Mesendoderm (in vitro differentiated cells): ENCODE measurements around the gene GRIN1.

Experiments used
- DNase-seq: peaks from one replicate; pipeline ENCODE4 v3.0.0; 2013
- H2AK5ac ChIP-seq: 2 replicates; pipeline ENCODE4 v1.6.1; 2013; ENCODE audit warnings: low read length, inconsistent platforms
- H2BK120ac ChIP-seq: 2 replicates; pipeline ENCODE4 v1.6.1; 2013; ENCODE audit warnings: low read depth, mild to moderate bottlenecking, low read length, moderate library complexity, mixed read lengths
- H2BK15ac ChIP-seq: replicated peaks from 2 replicates; pipeline ENCODE4 v1.6.1; 2013; ENCODE audit warnings: low read depth, mild to moderate bottlenecking, moderate library complexity
- H2BK5ac ChIP-seq: 2 replicates; pipeline ENCODE4 v1.6.1; 2013; ENCODE audit warnings: low read length, inconsistent platforms
- H3K18ac ChIP-seq: 2 replicates; pipeline ENCODE4 v1.6.1; 2013; ENCODE audit warnings: mild to moderate bottlenecking, low read length, mixed read lengths
- H3K23ac ChIP-seq: one replicate; pipeline ENCODE4 v1.6.1; 2013; ENCODE audit warnings: low read length
- H3K27ac ChIP-seq: 2 replicates; pipeline ENCODE4 v1.5.1; 2013; ENCODE audit warnings: low read depth, mild to moderate bottlenecking, inconsistent platforms, low read length, moderate library complexity
- H3K27me3 ChIP-seq: 2 replicates; pipeline ENCODE4 v1.6.1; 2013; ENCODE audit warnings: low read length, control low read depth, mild to moderate bottlenecking, inconsistent platforms; ENCODE audit not compliant: insufficient read depth, poor library complexity
- H3K36me3 ChIP-seq: 2 replicates; pipeline ENCODE4 v1.6.1; 2013; ENCODE audit warnings: low read length, inconsistent platforms; ENCODE audit not compliant: control insufficient read depth, insufficient read depth
- H3K4ac ChIP-seq: one replicate; pipeline ENCODE4 v1.6.1; 2013; ENCODE audit warnings: low read depth, mild to moderate bottlenecking, low read length, moderate library complexity
- H3K4me1 ChIP-seq: 2 replicates; pipeline ENCODE4 v1.6.1; 2013; ENCODE audit warnings: low read depth, low read length, inconsistent platforms; ENCODE audit not compliant: control insufficient read depth
- H3K4me2 ChIP-seq: 2 replicates; pipeline ENCODE4 v1.6.1; 2013; ENCODE audit warnings: low read length
- H3K4me3 ChIP-seq: 2 replicates; pipeline ENCODE4 v1.5.1; 2013; ENCODE audit warnings: mild to moderate bottlenecking, low read length
- H3K56ac ChIP-seq: one replicate; pipeline ENCODE4 v1.6.1; 2013; ENCODE audit warnings: low read length
- H3K79me1 ChIP-seq: 2 replicates; pipeline ENCODE4 v1.6.1; 2013; ENCODE audit warnings: low read length, inconsistent platforms
- H3K79me2 ChIP-seq: 2 replicates; pipeline ENCODE4 v1.6.1; 2013; ENCODE audit warnings: mild to moderate bottlenecking, low read length; ENCODE audit not compliant: control insufficient read depth, insufficient read depth
- H3K9ac ChIP-seq: 2 replicates; pipeline ENCODE4 v1.6.1; 2013; ENCODE audit warnings: low read length, inconsistent platforms
- H4K5ac ChIP-seq: one replicate; pipeline ENCODE4 v1.6.1; 2013; ENCODE audit warnings: low read length
- H4K8ac ChIP-seq: one replicate; pipeline ENCODE4 v1.6.1; 2013; ENCODE audit warnings: low read depth, mild to moderate bottlenecking, control low read depth, low read length, moderate library complexity
- WGBS: extraction: QIAGEN DNeasy Blood & Tissue Kit; methylation state at CpG from one replicate; pipeline ENCODE4 v1.1.7; 2013; ENCODE audit warnings: low lambda C conversion rate, missing lambda C conversion rate; ENCODE audit not compliant: insufficient coverage; ENCODE audit errors: extremely low coverage; 5-methylcytosine and 5-hydroxymethylcytosine counted together

GRIN1 gene

DNA sequence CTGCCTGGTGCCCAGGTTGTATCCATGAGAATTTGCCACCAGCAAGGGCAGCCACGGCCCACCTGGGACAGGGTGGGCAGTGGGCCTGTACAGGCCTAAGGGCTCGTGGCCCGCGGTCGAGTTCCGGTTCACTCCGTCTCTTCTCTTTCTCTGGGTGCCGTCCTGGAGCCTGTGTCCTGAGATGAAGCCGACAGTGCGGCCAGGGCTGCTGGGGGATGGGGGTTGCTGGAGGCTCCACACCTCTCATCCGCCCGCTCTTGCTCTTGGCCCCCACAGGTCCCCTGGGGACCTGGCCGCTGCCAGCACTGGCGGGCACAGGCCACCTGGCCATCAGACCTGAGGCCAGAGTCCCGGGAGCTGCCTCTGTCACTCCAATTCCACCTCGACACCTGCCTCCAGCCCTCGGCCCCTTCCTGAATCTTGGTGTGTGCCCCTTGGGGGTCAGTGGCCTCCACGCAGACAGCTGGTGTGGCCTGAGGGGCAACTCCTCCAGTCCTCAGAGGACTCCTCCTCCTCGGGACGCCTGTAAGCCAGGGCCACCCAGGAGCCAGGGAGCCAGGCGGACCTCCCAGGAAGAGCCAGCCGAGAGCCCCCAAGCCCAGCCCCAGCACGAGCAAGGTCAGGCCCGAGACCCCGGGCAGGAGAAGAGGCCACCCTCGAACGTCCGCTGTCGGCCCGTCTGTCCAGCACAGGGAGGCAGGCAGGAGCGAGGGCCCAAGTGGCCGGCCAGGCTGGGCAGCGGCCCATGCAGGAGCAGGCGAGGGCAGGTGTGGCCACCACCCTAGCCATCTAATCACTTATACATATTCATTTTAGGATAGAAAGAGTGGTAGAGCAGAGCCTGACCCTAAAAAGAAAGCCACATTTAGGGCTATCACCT lies 25.7 kb downstream of the GRIN1 start:
- Histone ChIP-seq H2BK5ac (no peak overlapping the region), H3K56ac (no peak overlapping the region), H2BK15ac (no peak overlapping the region), H2AK5ac (no peak overlapping the region), H3K79me2 (no peaks in the 10 kb centered on the region), H4K8ac (no peak overlapping the region), H3K18ac (no peak overlapping the region), H4K5ac (no peak overlapping the region), H3K36me3 (no peaks in the 10 kb centered on the region), H3K4ac (no peak overlapping the region), H3K23ac (no peak overlapping the region), H3K27ac (no peak overlapping the region), H2BK120ac (no peak overlapping the region), H3K27me3 (peaks cover 34% of the 10 kb centered on the region), H3K79me1 (no peaks in the 10 kb centered on the region), H3K4me1 (no peaks in the 10 kb centered on the region), H3K4me2 (no peak overlapping the region), H3K9ac (no peak overlapping the region), H3K4me3 (no peak overlapping the region)
- no CpG with 5 or more reads among the region's 34 CpGs for WGBS
- no peak for DNase-seq

DNA sequence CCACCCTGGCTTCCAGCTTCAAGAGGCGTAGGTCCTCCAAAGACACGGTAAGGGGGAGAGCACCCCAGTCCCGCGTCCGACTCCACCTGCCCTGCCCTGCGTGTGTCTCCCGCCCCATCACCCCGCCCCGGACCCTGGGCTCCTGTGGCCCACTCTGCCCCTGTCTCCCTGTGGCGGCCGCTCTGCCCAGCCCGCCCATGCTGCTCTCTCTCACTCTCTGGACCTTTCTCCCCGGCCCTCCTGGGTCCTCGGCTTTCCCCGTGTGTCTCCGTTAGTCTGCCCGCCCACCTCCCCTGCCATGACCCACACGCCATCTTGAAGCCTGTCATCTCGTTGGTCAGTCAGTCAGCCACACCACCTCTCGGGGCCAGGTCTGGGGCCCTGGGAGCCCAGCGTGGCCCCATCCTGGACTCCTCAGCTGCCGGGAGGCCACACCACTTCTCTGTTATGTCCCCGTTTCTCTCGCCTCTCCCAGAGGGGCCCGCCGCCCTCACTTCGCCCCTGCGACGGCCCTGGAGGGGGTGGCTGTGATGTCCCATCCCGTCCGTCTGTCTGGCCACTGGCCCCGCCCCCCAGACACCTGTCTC lies 26.4 kb downstream of the GRIN1 start:
- no peak overlapping the region for H3K18ac ChIP-seq
- no peak overlapping the region for H4K5ac ChIP-seq
- no peak overlapping the region for H3K4me2 ChIP-seq
- H3K27me3 ChIP-seq, result peaks cover 39% of the 10 kb centered on the region
- no peak overlapping the region for H2BK5ac ChIP-seq
- H3K36me3 ChIP-seq, result no peaks in the 10 kb centered on the region
- H3K56ac ChIP-seq, result no peak overlapping the region
- no peak overlapping the region for H3K4ac ChIP-seq
- H2BK120ac ChIP-seq, result no peak overlapping the region
- no peak for DNase-seq
- H3K4me3 ChIP-seq, result no peak overlapping the region
- WGBS, result no CpG with 5 or more reads among the region's 32 CpGs
- H3K79me1 ChIP-seq, result no peaks in the 10 kb centered on the region
- H2AK5ac ChIP-seq, result no peak overlapping the region
- no peak overlapping the region for H3K23ac ChIP-seq
- H2BK15ac ChIP-seq, result no peak overlapping the region
- H3K4me1 ChIP-seq, result no peaks in the 10 kb centered on the region
- no peak overlapping the region for H4K8ac ChIP-seq
- no peak overlapping the region for H3K27ac ChIP-seq
- H3K79me2 ChIP-seq, result no peaks in the 10 kb centered on the region
- no peak overlapping the region for H3K9ac ChIP-seq

DNA sequence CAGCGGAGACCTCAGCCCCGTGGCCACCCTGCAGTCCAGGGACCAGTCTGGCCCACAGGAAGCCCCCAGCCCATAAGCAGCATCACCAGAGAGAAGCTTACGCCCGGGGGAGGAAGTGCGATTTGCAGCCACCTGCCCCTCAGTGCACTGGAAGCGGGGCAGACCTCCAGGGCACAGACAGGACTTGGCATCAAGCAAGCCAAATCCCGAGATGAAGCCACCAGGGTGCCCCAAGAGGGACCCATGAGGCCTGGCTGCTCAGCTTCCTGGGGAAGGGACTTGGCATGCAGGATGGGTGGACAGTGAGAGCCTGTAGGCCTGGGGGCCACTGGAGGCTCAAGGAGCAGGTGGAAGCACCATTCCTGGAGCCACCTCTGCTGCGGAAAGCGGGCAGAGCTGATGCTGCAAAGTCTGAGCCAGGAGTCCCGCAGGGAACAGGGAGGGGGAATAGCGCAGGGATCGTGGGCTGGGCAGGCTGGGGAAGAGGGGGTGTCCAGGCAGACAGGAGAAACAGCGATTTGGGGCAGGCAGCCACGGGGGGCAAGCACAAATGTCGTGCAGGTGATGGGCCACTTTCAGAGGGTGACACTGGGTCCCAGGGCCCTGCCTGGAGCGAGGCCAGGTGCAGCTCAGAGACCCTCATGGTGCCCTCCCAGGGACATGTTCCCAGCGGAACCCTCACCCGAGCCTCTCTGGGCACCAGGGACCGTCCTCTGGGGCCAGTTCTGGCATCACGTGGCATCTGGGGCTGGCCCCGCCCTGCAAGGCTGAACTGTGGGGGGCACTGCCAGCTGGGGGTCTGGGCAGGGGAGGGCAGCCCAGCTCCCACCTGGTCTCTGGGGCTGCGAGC lies 27.7 kb downstream of the GRIN1 start:
- Histone ChIP-seq H3K56ac (no peak overlapping the region), H3K18ac (no peak overlapping the region), H3K4me3 (no peak overlapping the region), H3K23ac (no peak overlapping the region), H4K8ac (no peak overlapping the region), H3K79me2 (no peaks in the 10 kb centered on the region), H3K4me2 (no peak overlapping the region), H2BK15ac (no peak overlapping the region), H3K9ac (no peak overlapping the region), H3K4ac (no peak overlapping the region), H3K27me3 (peaks cover 40% of the 10 kb centered on the region), H3K79me1 (no peaks in the 10 kb centered on the region), H3K27ac (no peak overlapping the region), H2BK5ac (no peak overlapping the region), H2AK5ac (no peak overlapping the region), H3K4me1 (no peaks in the 10 kb centered on the region), H4K5ac (no peak overlapping the region), H2BK120ac (no peak overlapping the region), H3K36me3 (no peaks in the 10 kb centered on the region)
- no peak for DNase-seq
- no CpG with 5 or more reads among the region's 22 CpGs for WGBS

DNA sequence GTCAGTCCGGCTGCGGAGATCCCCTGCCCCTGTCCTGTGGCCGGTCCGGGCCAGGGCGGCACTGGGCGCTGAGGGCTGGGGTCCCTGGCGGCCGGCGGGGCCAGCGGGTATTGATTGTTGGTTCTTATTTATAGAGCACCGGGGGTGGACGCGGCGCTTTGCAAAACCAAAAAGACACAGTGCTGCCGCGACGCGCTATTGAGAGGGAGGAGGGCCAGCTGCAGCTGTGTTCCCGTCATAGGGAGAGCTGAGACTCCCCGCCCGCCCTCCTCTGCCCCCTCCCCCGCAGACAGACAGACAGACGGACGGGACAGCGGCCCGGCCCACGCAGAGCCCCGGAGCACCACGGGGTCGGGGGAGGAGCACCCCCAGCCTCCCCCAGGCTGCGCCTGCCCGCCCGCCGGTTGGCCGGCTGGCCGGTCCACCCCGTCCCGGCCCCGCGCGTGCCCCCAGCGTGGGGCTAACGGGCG lies 28.4 kb downstream of the GRIN1 start:
- Histone ChIP-seq H3K9ac (no peak overlapping the region), H3K4me2 (no peak overlapping the region), H3K18ac (no peak overlapping the region), H3K56ac (no peak overlapping the region), H3K4ac (no peak overlapping the region), H2BK15ac (no peak overlapping the region), H3K27ac (no peak overlapping the region), H3K79me1 (no peaks in the 10 kb centered on the region), H2BK5ac (no peak overlapping the region), H4K5ac (no peak overlapping the region), H3K23ac (no peak overlapping the region), H3K79me2 (no peaks in the 10 kb centered on the region), H4K8ac (no peak overlapping the region), H2AK5ac (no peak overlapping the region), H2BK120ac (no peak overlapping the region), H3K36me3 (no peaks in the 10 kb centered on the region), H3K4me1 (no peaks in the 10 kb centered on the region), H3K4me3 (no peak overlapping the region), H3K27me3 (peaks cover 37% of the 10 kb centered on the region)
- DNase-seq, result no peak
- WGBS, result no CpG with 5 or more reads among the region's 44 CpGs

DNA sequence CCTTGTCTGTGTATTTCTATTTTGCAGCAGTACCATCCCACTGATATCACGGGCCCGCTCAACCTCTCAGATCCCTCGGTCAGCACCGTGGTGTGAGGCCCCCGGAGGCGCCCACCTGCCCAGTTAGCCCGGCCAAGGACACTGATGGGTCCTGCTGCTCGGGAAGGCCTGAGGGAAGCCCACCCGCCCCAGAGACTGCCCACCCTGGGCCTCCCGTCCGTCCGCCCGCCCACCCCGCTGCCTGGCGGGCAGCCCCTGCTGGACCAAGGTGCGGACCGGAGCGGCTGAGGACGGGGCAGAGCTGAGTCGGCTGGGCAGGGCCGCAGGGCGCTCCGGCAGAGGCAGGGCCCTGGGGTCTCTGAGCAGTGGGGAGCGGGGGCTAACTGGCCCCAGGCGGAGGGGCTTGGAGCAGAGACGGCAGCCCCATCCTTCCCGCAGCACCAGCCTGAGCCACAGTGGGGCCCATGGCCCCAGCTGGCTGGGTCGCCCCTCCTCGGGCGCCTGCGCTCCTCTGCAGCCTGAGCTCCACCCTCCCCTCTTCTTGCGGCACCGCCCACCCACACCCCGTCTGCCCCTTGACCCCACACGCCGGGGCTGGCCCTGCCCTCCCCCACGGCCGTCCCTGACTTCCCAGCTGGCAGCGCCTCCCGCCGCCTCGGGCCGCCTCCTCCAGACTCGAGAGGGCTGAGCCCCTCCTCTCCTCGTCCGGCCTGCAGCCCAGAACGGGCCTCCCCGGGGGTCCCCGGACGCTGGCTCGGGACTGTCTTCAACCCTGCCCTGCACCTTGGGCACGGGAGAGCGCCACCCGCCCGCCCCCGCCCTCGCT lies 29.0 kb downstream of the GRIN1 start:
- no peak for DNase-seq
- Histone ChIP-seq H3K4ac (no peak overlapping the region), H2AK5ac (no peak overlapping the region), H2BK120ac (no peak overlapping the region), H4K8ac (no peak overlapping the region), H3K27me3 (peaks cover 34% of the 10 kb centered on the region), H3K4me1 (no peaks in the 10 kb centered on the region), H3K27ac (no peak overlapping the region), H2BK5ac (no peak overlapping the region), H3K79me2 (no peaks in the 10 kb centered on the region), H2BK15ac (no peak overlapping the region), H3K56ac (no peak overlapping the region), H3K23ac (no peak overlapping the region), H3K4me2 (no peak overlapping the region), H3K9ac (no peak overlapping the region), H3K4me3 (no peak overlapping the region), H4K5ac (no peak overlapping the region), H3K79me1 (no peaks in the 10 kb centered on the region), H3K36me3 (no peaks in the 10 kb centered on the region), H3K18ac (no peak overlapping the region)
- no CpG with 5 or more reads among the region's 57 CpGs for WGBS
